HepG2 (cell line): Measurements from ENCODE around the gene ACTN1. TPM values are rescaled to one million over a fixed set of nuclear protein-coding genes. Genes with fewer than 3 reads are reported as not detected.
A peak's percentile ranks its signal among the peaks of the same experiment; 100 is the strongest.

ENCODE experiments used
- ATAC-seq: fragments of 200-7000 bp; cut with Tn5 transposase; 3 replicates; pipeline ENCODE4 v1.9.1; 2020; ENCODE audit warnings: mild to moderate bottlenecking, moderate library complexity
- BruUV-seq: library from RNA; stranded (reverse); fragments of 400-500 nt; replicated peaks from 2 replicates; lab custom pipeline; 2021; lab: Mats Ljungman, UMichigan
- CTCF ChIA-PET: fragments of 300-600 bp; formaldehyde crosslinking; extraction: SDS; loops from one replicate; lab custom pipeline; 2021; ENCODE audit warnings: low total read pairs, inconsistent platforms, low intra/inter-chr PET ratio; lab: Yijun Ruan, JAX
- POLR2A ChIA-PET: fragments of 350-600 bp; sonication (Branson Sonifier 250); formaldehyde crosslinking; loops from one replicate; lab custom pipeline; 2020; ENCODE audit warnings: antibody characterized with exemption, inconsistent platforms; lab: Yijun Ruan, JAX
- DNase-seq: peaks from one replicate; pipeline ENCODE4 v3.0.0-alpha.2; 2015; ENCODE audit warnings: low spot score
- FAIRE-seq: peaks from 3 replicates; lab custom pipeline; 2011; peaks lifted over from hg19 to GRCh38; lab: Jason Lieb, UNC
- H2AFZ ChIP-seq: one replicate; pipeline ENCODE4 v1.6.1; 2011; ENCODE audit warnings: low read length, inconsistent platforms
- H3K27ac ChIP-seq: fragments of 300-600 bp; 3 replicates; pipeline ENCODE4 v1.8.0; 2011; ENCODE audit warnings: mixed run types, mild to moderate bottlenecking, mixed read lengths, low read length, inconsistent platforms; ENCODE audit not compliant: insufficient read depth; ENCODE audit errors: extremely low read length
- H3K27me3 ChIP-seq, 2 experiments: fragments of 200-600 bp in 1 of 2; 2 replicates in 1 of 2; 3 replicates in 1 of 2; pipeline versions ENCODE4 v1.6.0 to v1.8.0; 2011; ENCODE audit warnings: low read length in 2 of 2, mild to moderate bottlenecking in 2 of 2, moderate library complexity in 2 of 2, inconsistent platforms in 1 of 2; ENCODE audit not compliant: insufficient read depth in 2 of 2, control insufficient read depth in 1 of 2
- H3K36me3 ChIP-seq, 2 experiments: fragments of 200-600 bp in 1 of 2; replicated peaks in 1 of 2; 2 replicates in 1 of 2; 3 replicates in 1 of 2; pipeline versions ENCODE4 v1.5.1 to v1.8.0; 2011; ENCODE audit warnings: low read length in 2 of 2, inconsistent platforms in 1 of 2; ENCODE audit not compliant: insufficient read depth in 2 of 2, control insufficient read depth in 1 of 2
- H3K4me1 ChIP-seq: 2 replicates; pipeline ENCODE4 v1.5.1; 2012; ENCODE audit warnings: low read length, inconsistent platforms; ENCODE audit not compliant: insufficient read depth
- H3K4me2 ChIP-seq: 2 replicates; pipeline ENCODE4 v1.6.0; 2011; ENCODE audit warnings: low read depth, low read length, inconsistent platforms
- H3K4me3 ChIP-seq, 3 experiments: fragments of 200-600 bp in 1 of 3; sonication (generic), shearing (Covaris generic) in 1 of 3; replicated peaks in 1 of 3; 2 replicates each; pipeline ENCODE4 v1.5.1; 2011 to 2016; ENCODE audit warnings: low read length in 3 of 3, inconsistent platforms in 2 of 3, low read depth in 2 of 3, mild to moderate bottlenecking in 2 of 3, control low read depth in 1 of 3, mixed read lengths in 1 of 3; ENCODE audit not compliant: insufficient read depth in 1 of 3
- H3K79me2 ChIP-seq: one replicate; pipeline ENCODE4 v1.6.1; 2011; ENCODE audit warnings: low read length, inconsistent platforms; ENCODE audit not compliant: insufficient read depth
- H3K9ac ChIP-seq: 2 replicates; pipeline ENCODE4 v1.6.0; 2011; ENCODE audit warnings: mild to moderate bottlenecking, low read depth, low read length, inconsistent platforms; ENCODE audit not compliant: insufficient read depth
- H3K9me3 ChIP-seq: 2 replicates; pipeline ENCODE4 v1.5.1; 2012; ENCODE audit warnings: mild to moderate bottlenecking, low read length
- H4K20me1 ChIP-seq: 2 replicates; pipeline ENCODE4 v1.6.0; 2011; ENCODE audit warnings: inconsistent platforms, mild to moderate bottlenecking, low read length, moderate library complexity; ENCODE audit not compliant: insufficient read depth
- ARID3A ChIP-seq: IDR thresholded peaks from 2 replicates; pipeline ENCODE4 v1.6.1; 2012; ENCODE audit warnings: low read depth, low read length, improper control_type of control experiment
- CEBPG ChIP-seq: IDR thresholded peaks from 2 replicates; pipeline ENCODE4 v1.6.1; 2016
- MLXIP ChIP-seq: sonication (generic); formaldehyde crosslinking; IDR thresholded peaks from 2 replicates; pipeline ENCODE4 v1.9.0; 2021; ENCODE audit warnings: missing genetic modification reagents, borderline replicate concordance
- REXO4 ChIP-seq: sonication (generic); formaldehyde crosslinking; IDR thresholded peaks from 2 replicates; pipeline ENCODE4 v1.8.0; 2022; ENCODE audit warnings: missing genetic modification reagents, mild to moderate bottlenecking, borderline replicate concordance
- WGBS: methylation state at CpG from one replicate; pipeline ENCODE4 v1.1.6; 2017; ENCODE audit warnings: low lambda C conversion rate; 5-methylcytosine and 5-hydroxymethylcytosine counted together
- in situ Hi-C: cut with HindIII; loops from 2 replicates; pipeline ENCODE4 v1.10.0; 2017; ENCODE audit warnings: low pct_unique_long_range_greater_than_20kb; ENCODE audit not compliant: extremely low pct_ligation_motif_present
- intact Hi-C: fragments of 100-400 bp; cut with micrococcal nuclease; formaldehyde crosslinking; loops from one replicate; pipeline ENCODE4 v1.10.0; 2022; ENCODE audit not compliant: unreplicated experiment
- polyA plus RNA-seq, 8 experiments: library from polyadenylated mRNA; depleted of rRNA in 3 of 8; stranded (reverse) in 7 of 8; unstranded in 1 of 8; fragments of >200 nt; fragmentation: Illumina TruSeq in 4 of 8; extraction: Trizol in 4 of 8; gene quantifications; 2 replicates each; pipeline versions ENCODE4 v1.2.1 to v1.2.3, GENCODE V29; 2011 to 2016; ENCODE audit warnings: low read depth in 4 of 8, missing spikeins in 1 of 8, mixed read lengths in 1 of 8; ENCODE audit not compliant: insufficient read depth in 1 of 8
- total RNA-seq, 5 experiments: library from RNA; depleted of rRNA; stranded (reverse); fragments of >200 nt; fragmentation: Illumina TruSeq; extraction: Trizol; gene quantifications; 2 replicates each; pipeline ENCODE4 v1.2.3, GENCODE V29; 2016; ENCODE audit warnings: low read depth in 1 of 5
- TF ChIP-seq, protein P1 (sequence below): sonication (generic); formaldehyde crosslinking; IDR thresholded peaks from 2 replicates; pipeline ENCODE4 v1.4.0; 2020; ENCODE audit warnings: missing genetic modification reagents
- TF ChIP-seq, protein P2 (sequence below): sonication (generic); formaldehyde crosslinking; IDR thresholded peaks from 2 replicates; pipeline ENCODE4 v1.5.1; 2020; ENCODE audit warnings: mild to moderate bottlenecking, missing genetic modification reagents, moderate library complexity

The ACTN1 gene
- total and polyA plus RNA-seq, 2 of the 13 experiments (the other 11 are each of a cell fraction or from before 2014, with no cell fraction given): 58.6 to 162 TPM

DNA sequence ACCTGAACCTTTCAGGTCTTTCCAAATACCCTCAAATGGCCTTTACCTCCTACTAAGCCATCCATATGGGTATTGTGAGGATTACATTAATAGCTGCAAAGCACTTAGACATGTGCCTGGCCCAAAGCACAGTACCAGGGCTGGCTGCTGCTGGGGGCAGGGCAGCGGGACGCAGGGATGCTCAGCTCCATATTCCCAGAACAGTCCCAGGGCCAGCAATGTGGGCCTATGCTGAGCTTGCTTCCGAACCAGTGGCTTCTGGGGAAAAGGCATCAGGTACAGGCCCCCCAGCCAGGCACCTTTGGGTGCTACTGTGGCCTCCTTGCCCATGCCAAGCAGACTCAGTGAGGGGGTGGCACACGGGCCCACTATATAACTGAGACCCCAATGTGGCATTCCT lies 10.4 kb downstream of the ACTN1 start (continued):
- TF ChIP-seq, protein P1, sequence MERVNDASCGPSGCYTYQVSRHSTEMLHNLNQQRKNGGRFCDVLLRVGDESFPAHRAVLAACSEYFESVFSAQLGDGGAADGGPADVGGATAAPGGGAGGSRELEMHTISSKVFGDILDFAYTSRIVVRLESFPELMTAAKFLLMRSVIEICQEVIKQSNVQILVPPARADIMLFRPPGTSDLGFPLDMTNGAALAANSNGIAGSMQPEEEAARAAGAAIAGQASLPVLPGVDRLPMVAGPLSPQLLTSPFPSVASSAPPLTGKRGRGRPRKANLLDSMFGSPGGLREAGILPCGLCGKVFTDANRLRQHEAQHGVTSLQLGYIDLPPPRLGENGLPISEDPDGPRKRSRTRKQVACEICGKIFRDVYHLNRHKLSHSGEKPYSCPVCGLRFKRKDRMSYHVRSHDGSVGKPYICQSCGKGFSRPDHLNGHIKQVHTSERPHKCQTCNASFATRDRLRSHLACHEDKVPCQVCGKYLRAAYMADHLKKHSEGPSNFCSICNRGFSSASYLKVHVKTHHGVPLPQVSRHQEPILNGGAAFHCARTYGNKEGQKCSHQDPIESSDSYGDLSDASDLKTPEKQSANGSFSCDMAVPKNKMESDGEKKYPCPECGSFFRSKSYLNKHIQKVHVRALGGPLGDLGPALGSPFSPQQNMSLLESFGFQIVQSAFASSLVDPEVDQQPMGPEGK: no peak
- TF ChIP-seq MLXIP (CRISPR knock-in tag): no peak

- peaks cover 79% of the 10 kb centered on the region for H4K20me1 ChIP-seq
- no TSS peak for BruUV-seq
- H3K4me3 ChIP-seq: no peak overlapping the region
- H3K4me2 ChIP-seq: no peak overlapping the region
- H3K36me3 ChIP-seq: peaks cover 14 to 33% of the 10 kb centered on the region in 2 experiments; a peak in 4 of 5 replicates
- no peaks in the 10 kb centered on the region for H3K9me3 ChIP-seq
- no peak overlapping the region for H3K27ac ChIP-seq
- FAIRE-seq: no peak
- POLR2A ChIA-PET: interaction anchor here (1.0 to 1.7 kb wide), 2 partner anchors 9 to 12 kb away, joined by 3 to 9 read pairs; no protein-coding TSS in a partner anchor
- CTCF ChIA-PET: no interaction called here
- no peak for ATAC-seq
- no peak overlapping the region; the same call in 1 of the 2 replicates for H3K9ac ChIP-seq
- H3K27me3 ChIP-seq: no peaks in the 10 kb centered on the region
- H2AFZ ChIP-seq: no peak overlapping the region
- intact Hi-C loops: no loop called here
- TF ChIP-seq CEBPG (CRISPR knock-in tag) (no peak), ARID3A (no peak), REXO4 (CRISPR knock-in tag) (no peak)
- TF ChIP-seq, protein P2, sequence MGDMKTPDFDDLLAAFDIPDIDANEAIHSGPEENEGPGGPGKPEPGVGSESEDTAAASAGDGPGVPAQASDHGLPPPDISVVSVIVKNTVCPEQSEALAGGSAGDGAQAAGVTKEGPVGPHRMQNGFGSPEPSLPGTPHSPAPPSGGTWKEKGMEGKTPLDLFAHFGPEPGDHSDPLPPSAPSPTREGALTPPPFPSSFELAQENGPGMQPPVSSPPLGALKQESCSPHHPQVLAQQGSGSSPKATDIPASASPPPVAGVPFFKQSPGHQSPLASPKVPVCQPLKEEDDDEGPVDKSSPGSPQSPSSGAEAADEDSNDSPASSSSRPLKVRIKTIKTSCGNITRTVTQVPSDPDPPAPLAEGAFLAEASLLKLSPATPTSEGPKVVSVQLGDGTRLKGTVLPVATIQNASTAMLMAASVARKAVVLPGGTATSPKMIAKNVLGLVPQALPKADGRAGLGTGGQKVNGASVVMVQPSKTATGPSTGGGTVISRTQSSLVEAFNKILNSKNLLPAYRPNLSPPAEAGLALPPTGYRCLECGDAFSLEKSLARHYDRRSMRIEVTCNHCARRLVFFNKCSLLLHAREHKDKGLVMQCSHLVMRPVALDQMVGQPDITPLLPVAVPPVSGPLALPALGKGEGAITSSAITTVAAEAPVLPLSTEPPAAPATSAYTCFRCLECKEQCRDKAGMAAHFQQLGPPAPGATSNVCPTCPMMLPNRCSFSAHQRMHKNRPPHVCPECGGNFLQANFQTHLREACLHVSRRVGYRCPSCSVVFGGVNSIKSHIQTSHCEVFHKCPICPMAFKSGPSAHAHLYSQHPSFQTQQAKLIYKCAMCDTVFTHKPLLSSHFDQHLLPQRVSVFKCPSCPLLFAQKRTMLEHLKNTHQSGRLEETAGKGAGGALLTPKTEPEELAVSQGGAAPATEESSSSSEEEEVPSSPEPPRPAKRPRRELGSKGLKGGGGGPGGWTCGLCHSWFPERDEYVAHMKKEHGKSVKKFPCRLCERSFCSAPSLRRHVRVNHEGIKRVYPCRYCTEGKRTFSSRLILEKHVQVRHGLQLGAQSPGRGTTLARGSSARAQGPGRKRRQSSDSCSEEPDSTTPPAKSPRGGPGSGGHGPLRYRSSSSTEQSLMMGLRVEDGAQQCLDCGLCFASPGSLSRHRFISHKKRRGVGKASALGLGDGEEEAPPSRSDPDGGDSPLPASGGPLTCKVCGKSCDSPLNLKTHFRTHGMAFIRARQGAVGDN (CRISPR knock-in tag): 0 out of 2 replicates have a peak, but pooled peaks have one; percentile 4
- TF ChIP-seq, all 625 proteins: peak for 1
- DNase-seq: no peak
- H3K79me2 ChIP-seq: peaks cover 100% of the 10 kb centered on the region
- WGBS: 96% methylated on average over 4 of the region's 8 CpGs
- peaks cover 100% of the 10 kb centered on the region for H3K4me1 ChIP-seq
- in situ Hi-C loops: no loop called here
Measured at GRCh38 chr14:68968051-68968450, 11.1 kb downstream of the ACTN1 start.
